Caki2 (cell line): ENCODE measurements around the gene HNF4A. TPM values are rescaled to one million over a fixed set of nuclear protein-coding genes. Genes with fewer than 3 reads are reported as not detected.
A peak's percentile ranks its signal among the peaks of the same experiment; 100 is the strongest.
"Not testable (repeated sequence)": the region's sequence is repeated elsewhere in the genome, so short reads cannot be mapped to it uniquely, and the experiment has no call there.

ENCODE experiments used
- DNase-seq: peaks from one replicate; pipeline ENCODE4 v3.0.0-alpha.2; 2015; ENCODE audit warnings: low read depth
- in situ Hi-C: cut with HindIII; loops from 2 replicates; pipeline ENCODE4 v1.10.0; 2016; ENCODE audit warnings: low sequenced_read_pairs, low pct_unique_long_range_greater_than_20kb, mixed read lengths
- total RNA-seq: library from RNA; depleted of rRNA; stranded (reverse); fragments of >200 nt; shearing (Covaris generic); gene quantifications from 2 replicates; pipeline ENCODE4 v1.2.3, GENCODE V29; 2014; ENCODE audit warnings: low replicate concordance; rRNA removed

HNF4A gene
- total RNA-seq, 1 experiment from 2014 or later: not detected

- in situ Hi-C loops: no loop called here
- peak; percentile 18 for DNase-seq
Measured at GRCh38 chr20:44471481-44471882, 116.0 kb downstream of the HNF4A start.

GRCh38 chr20:44472283-44472682 is 116.8 kb downstream of the HNF4A start:
- DNase-seq, in situ Hi-C loops: not testable (repeated sequence)

DNA sequence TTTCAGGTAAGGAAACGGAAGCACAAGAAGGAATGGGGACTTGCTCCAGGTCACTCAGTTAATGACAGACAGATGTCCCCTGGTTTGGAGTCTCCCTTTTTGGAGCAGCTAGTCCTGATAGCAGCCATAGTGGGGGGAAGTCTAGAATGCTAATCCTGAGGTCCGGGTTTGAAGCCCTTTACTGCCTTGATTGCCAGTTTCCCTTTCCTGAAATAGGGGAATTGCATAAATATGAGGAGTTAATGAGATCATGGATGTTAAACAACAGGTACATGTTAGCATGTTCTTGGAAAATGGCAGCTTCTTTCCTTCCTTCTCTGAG is 119.8 kb downstream of the HNF4A start:
- in situ Hi-C loops: no loop called here
- no peak for DNase-seq

- peak; percentile 79 for DNase-seq
- in situ Hi-C loops: no loop called here
Measured at GRCh38 chr20:44475694-44476560, 120.4 kb downstream of the HNF4A start, which contains the start of gene TTPAL. Gene TTPAL (plus strand): TSS chr20:44475874. CDS start chr20:44480000, 4,126 bp downstream.

DNA sequence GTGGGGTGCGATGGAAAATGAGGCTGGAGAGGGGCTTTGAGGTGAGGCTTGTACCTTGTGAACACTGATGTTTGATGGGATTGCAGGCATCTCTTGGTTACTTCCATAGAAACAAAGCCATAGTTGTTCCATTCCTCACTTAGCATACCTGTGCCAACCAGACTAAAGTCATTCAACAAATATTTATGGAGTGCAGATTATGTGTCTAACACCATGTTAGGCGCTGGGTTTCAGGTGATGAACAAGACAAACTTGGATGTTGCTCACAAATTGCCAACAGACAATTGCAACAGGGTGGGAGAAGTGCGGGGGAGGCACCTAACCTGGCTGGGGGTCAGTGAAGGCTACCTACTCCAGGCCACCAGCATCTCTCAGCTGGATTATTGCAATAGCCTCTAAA is 121.7 kb downstream of the HNF4A start:
- in situ Hi-C loops: no loop called here
- DNase-seq: no peak

DNA sequence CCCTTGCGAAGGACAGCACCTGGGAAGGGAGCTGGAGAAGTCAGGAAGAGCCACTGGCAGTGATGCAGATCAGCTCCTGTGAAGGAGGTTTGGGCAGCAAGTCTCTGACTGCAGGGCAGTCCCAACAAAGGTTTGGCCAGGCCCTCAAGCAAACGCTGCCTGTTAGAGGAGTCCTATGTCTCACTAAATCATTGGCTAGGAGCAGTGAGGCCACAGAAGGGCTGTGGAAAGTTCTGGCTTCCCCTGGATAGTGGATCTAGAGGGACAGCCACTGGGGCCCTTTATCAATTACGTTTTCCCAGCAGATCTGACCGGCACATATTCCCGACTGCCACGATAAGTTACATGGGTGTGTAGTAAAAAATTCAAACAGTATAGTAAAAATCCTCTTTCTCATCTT is 122.7 kb downstream of the HNF4A start:
- DNase-seq: no peak
- in situ Hi-C loops: no loop called here

DNA sequence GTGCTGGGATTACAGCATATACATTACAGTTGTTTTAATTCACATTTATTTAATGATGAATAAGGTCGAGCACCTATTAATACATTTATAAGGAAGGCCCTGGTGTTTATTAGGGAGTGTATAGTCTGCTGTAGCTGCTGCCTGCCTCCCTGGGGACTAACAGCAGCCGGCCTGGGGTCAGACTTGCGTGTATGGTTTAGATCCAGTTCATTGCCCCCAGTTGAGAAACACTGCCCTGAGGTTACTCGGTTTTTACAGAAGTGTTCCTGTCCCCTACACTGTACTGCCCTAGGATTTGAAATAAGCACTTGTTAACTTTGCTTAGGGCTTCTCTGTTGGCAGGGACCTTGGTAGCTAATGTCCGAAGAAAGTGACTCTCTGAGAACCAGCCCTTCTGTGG is 124.1 kb downstream of the HNF4A start:
- DNase-seq: no peak
- in situ Hi-C loops: no loop called here

DNA sequence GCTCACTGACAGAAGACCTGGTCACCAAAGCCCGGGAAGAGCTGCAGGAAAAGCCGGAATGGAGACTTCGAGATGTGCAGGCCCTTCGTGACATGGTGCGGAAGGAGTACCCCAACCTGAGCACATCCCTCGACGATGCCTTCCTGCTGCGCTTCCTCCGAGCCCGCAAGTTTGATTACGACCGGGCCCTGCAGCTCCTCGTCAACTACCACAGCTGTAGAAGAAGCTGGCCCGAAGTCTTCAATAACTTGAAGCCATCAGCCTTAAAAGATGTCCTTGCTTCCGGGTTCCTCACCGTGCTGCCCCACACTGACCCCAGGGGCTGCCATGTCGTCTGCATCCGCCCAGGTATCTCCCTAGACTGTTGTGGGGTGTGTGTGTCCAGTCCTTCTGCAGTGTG is 124.6 kb downstream of the HNF4A start:
- no peak for DNase-seq
- in situ Hi-C loops: no loop called here

DNA sequence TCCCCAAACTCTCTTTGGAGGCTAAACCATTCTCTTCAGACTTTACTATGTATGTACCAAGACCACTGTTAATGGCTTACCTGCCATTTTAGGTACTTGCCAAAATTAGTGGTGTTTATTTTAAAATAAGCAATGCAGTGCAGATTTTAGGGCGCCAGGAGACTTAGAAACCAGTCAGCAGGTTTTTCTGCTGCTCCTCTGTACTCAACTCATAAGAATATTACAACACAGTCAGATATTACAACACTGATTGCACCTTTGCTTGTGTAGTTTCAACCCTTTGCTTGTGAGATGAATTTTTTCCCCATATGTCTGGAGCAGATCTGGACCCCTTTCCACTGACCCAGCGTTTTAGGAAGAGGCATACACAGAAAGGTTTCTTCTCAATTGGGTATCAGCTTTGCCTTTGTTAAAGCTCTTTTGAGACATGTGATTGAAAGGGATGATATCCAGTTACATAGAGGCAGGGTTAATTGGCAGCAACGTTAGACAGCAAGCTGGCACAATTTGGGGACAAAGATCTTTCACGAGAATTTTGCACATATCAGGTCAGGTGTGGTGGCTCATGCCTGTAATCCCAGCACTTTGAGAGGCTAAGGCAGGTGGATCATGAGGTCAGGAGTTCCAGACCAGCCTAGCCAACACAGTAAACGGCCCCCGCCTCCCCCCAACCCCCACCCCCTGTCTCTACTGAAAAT is 126.4 kb downstream of the HNF4A start:
- DNase-seq: no peak
- in situ Hi-C loops: no loop called here

GRCh38 chr20:44483112-44483511 is 127.6 kb downstream of the HNF4A start:
- in situ Hi-C loops: no loop called here
- DNase-seq: no peak

Other genes starting within 250 kb of the HNF4A start
- 0.57 TPM in 1 of 2 replicates, not detected in the other for gene JPH2, start 168.5 kb upstream of the HNF4A start, total RNA-seq
- gene OSER1, start 144.9 kb upstream of the HNF4A start, total RNA-seq: 72.4 and 79.6 TPM in 2 replicates
- gene GDAP1L1, start 108.4 kb upstream of the HNF4A start, total RNA-seq: 0.37 TPM in 1 of 2 replicates, not detected in the other
- 5.0 and 6.9 TPM in 2 replicates for gene FITM2, start 44.5 kb upstream of the HNF4A start, total RNA-seq
- not detected in 2 replicates for gene R3HDML, start 18.7 kb upstream of the HNF4A start, total RNA-seq
- 4.5 and 5.2 TPM in 2 replicates for gene TTPAL, start 120.2 kb downstream of the HNF4A start, total RNA-seq
- 59.5 and 60.8 TPM in 2 replicates for gene SERINC3, start 166.4 kb downstream of the HNF4A start, total RNA-seq
- 38.5 and 58.1 TPM in 2 replicates for gene PKIG, start 226.9 kb downstream of the HNF4A start, total RNA-seq